Colonic mucosa (tissue), 4 donors: Measurements from ENCODE around the gene TNNC1. TPM values are rescaled to one million over a fixed set of nuclear protein-coding genes. Genes with fewer than 3 reads are reported as not detected.

Experiments used
- DNase-seq: peaks from one replicate; pipeline ENCODE4 v3.0.0-alpha.2; 2020
- H3K27ac ChIP-seq: fragments of 200-600 bp; one replicate; pipeline ENCODE4 v1.8.0; 2021
- H3K27me3 ChIP-seq: fragments of 200-600 bp; one replicate; pipeline ENCODE4 v1.8.0; 2021
- H3K36me3 ChIP-seq: fragments of 200-600 bp; one replicate; pipeline ENCODE4 v1.8.0; 2021
- H3K4me1 ChIP-seq: fragments of 200-600 bp; one replicate; pipeline ENCODE4 v1.8.0; 2021; ENCODE audit warnings: mild to moderate bottlenecking
- H3K4me3 ChIP-seq: fragments of 200-600 bp; one replicate; pipeline ENCODE4 v1.8.0; 2021
- H3K9ac ChIP-seq, 2 donors: one replicate each; pipeline ENCODE4 v1.7.0; 2013; ENCODE audit warnings: control low read depth in 2 of 2, low read depth in 2 of 2, low read length in 2 of 2
- H3K9me3 ChIP-seq: fragments of 200-600 bp; one replicate; pipeline ENCODE4 v1.8.0; 2021
- CTCF ChIP-seq: fragments of 200-600 bp; IDR thresholded peaks from one replicate; pipeline ENCODE4 v1.8.0; 2022; ENCODE audit warnings: antibody characterized with exemption, mild to moderate bottlenecking
- intact Hi-C: fragments of 100-400 bp; cut with DNase I; formaldehyde crosslinking; loops from one replicate; pipeline ENCODE4 v1.14.1; 2022
- total RNA-seq, 2 donors: library from RNA; stranded (reverse); fragmentation: NEBNext Ultra II Directional in 1 of 2; extraction: Animal tissue kit (Norgen Biotek cat#: 25700) in 1 of 2; gene quantifications; one replicate each; pipeline ENCODE4 v1.2.1, GENCODE V29; 2021
- donor health status: healthy.
- donor health status: DM: no; HTN: no; CAD: no.
- donor health status: DM: no; HTN: no; CAD: no.

Gene TNNC1
- total RNA-seq, 2 donors from 2014 or later, result 1.1 to 1.5 TPM

- no peaks in the 10 kb centered on the region for H3K4me1 ChIP-seq
- H3K9ac ChIP-seq, result no peak overlapping the region
- H3K9me3 ChIP-seq, result no peaks in the 10 kb centered on the region
- TF ChIP-seq CTCF, result no peak
- intact Hi-C loops, result no loop called here
- H3K36me3 ChIP-seq, result no peaks in the 10 kb centered on the region
- H3K27ac ChIP-seq, result no peak overlapping the region
- H3K27me3 ChIP-seq, result no peaks in the 10 kb centered on the region
- no peak overlapping the region for H3K4me3 ChIP-seq
- DNase-seq, result no peak
Measured at GRCh38 chr3:52487050-52487787, 33.4 kb upstream of the TNNC1 start.

DNA sequence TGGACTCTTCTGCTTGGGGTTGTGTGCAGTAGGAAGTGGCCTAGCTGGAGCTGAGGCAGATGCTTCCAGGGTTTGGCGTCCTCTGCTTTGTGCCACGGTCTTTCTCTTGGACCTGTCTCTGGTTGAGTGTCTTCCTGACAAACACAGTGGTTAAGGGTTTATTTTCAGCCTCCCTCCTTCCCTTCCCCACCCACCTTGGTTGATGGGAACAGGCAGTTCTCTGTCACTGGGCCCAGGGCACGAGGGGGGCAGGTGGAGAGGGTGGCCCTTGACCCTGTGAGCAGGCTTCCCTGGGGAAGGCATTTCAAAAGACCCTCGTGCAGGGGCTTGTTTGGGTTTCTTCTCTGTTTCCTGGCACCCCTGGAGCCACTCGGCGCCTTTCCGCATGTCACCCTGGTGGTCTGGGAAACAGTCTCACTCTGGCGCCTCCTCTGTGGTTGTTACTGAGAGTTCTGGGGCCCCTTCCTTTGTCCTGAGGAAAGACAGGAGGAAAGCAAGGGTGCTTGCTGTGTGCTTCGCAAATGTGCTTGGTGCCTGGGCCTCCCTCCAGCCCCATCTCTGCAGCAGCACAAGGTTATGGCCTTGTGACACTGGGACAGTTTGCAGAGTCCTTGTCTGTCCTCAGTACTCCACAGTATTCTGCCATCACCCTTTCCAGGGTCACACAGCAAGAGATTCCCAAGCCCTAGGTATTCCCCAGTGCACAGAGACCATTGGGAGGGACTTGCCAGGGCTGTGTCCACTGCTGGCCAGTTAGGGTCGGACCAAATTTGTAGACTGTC lies 31.0 kb upstream of the TNNC1 start:
- no peaks in the 10 kb centered on the region for H3K4me1 ChIP-seq
- no peak for TF ChIP-seq CTCF
- no peak for DNase-seq

DNA sequence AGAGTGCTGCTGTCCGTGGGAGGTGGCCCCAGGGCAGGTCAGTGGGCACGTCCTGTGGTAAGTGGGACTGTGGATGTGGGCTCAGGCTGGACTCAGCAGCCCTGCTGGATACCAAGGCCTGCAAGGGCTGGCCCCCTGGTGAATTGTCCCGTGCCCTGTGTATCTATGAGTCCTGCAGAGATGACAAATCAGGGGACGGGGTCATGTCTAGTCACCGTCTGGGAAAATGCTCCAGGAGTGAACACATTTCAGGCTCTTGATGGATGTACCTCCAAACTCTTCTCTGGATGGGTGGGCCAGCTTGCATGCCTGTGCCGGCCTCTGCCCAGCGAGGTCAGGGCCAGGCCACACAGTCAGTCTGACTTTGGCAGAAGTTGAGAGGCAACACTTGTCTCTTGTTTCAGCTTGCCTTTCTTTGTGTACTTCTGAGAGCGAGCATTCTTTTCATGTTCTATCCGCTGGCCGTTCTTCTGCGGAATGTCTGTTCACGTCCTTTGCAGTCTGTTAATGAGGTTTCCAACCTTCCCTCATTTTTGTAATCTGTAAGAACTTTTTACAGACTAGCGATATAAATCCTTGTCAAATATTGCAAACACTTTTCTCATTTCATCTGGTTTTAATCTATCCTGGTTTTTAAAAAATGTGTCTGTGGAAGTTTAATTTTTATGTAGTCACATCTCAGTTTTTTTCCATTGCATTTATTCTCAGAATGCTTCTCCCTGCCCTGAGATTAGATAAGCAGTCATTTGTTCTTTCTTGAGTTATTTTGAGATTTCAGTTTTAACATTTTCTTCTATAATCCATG lies 29.9 kb upstream of the TNNC1 start:
- DNase-seq, result no peak
- no peaks in the 10 kb centered on the region for H3K4me1 ChIP-seq
- no peak overlapping the region for H3K4me3 ChIP-seq
- no peak overlapping the region for H3K27ac ChIP-seq
- no peak for TF ChIP-seq CTCF
- no peaks in the 10 kb centered on the region for H3K9me3 ChIP-seq
- no peak overlapping the region for H3K9ac ChIP-seq
- H3K27me3 ChIP-seq, result no peaks in the 10 kb centered on the region
- peaks cover under 1% of the 10 kb centered on the region for H3K36me3 ChIP-seq
- intact Hi-C loops, result no loop called here

More for the DNA sequence above, 31.0 kb upstream of the TNNC1 start:
- no peaks in the 10 kb centered on the region for H3K9me3 ChIP-seq
- no peaks in the 10 kb centered on the region for H3K27me3 ChIP-seq
- no peaks in the 10 kb centered on the region for H3K36me3 ChIP-seq
- H3K4me3 ChIP-seq, result no peak overlapping the region
- intact Hi-C loops, result no loop called here
- H3K9ac ChIP-seq, result no peak overlapping the region
- H3K27ac ChIP-seq, result no peak overlapping the region

- Histone ChIP-seq H3K4me3 (no peak overlapping the region), H3K27ac (no peak overlapping the region), H3K27me3 (no peaks in the 10 kb centered on the region), H3K9ac (no peak overlapping the region), H3K9me3 (no peaks in the 10 kb centered on the region), H3K36me3 (peaks cover 6% of the 10 kb centered on the region), H3K4me1 (no peaks in the 10 kb centered on the region)
- no peak for TF ChIP-seq CTCF
- no peak for DNase-seq
- intact Hi-C loops, result no loop called here
Measured at GRCh38 chr3:52483081-52483480, 29.2 kb upstream of the TNNC1 start.

- H3K27ac ChIP-seq, result no peak overlapping the region
Measured at GRCh38 chr3:52481819-52482521, 28.1 kb upstream of the TNNC1 start.

More at GRCh38 chr3:52481819-52482521, 28.1 kb upstream of the TNNC1 start:
- Histone ChIP-seq H3K36me3 (peaks cover 6% of the 10 kb centered on the region), H3K9ac (no peak overlapping the region), H3K27me3 (no peaks in the 10 kb centered on the region), H3K9me3 (no peaks in the 10 kb centered on the region), H3K4me3 (no peak overlapping the region), H3K4me1 (no peaks in the 10 kb centered on the region)
- DNase-seq, result no peak
- intact Hi-C loops, result no loop called here
- TF ChIP-seq CTCF, result no peak
